GM15510 (cell line): Measurements from ENCODE around the gene INPP5E.

Source experiments
- POLR2A ChIP-seq: IDR thresholded peaks from 3 replicates; pipeline ENCODE4 v1.6.1; 2011; ENCODE audit warnings: borderline replicate concordance; ENCODE audit not compliant: insufficient read length; ENCODE audit errors: extremely low read depth

INPP5E gene

DNA sequence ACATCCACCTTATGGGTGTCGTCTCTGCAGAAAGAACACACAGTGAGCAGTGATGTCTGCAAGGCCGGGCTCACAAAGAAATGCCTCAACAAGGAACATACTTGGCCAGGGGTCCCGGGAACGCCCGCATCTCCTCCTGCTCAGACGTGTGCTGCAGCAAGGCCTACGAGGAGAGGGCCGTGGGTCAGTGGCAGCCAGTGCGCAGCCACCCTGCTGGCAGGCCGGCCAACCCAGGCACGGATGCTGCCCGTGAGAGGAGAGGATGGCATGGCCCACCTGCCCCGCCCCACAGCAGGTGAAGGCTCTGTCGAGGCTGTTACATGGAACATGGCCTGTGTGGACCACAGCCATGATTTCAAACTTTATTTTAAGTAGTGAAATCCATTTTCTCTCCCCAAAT, 23.9 kb upstream of the INPP5E start:
- TF ChIP-seq POLR2A = no peak

DNA sequence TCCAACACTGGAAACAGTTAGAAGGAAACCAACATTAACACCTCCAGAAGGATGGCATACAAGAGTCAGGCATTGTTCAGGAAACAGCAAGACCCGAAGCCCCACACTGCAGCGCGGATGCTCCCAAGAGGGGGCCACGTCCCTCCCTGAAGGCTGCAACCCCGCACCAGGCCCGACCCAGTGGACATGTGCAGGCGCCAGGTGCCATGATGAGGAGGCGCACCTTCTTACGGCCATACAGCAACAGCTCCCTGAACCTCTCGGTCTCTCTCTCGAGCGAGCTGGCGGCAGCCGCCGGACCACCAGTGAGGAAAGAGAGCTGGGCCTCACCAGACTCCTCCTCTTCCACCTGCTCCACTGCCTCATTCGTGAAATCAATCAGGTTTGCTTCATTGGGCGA, 23.0 kb upstream of the INPP5E start:
- no peak for TF ChIP-seq POLR2A

DNA sequence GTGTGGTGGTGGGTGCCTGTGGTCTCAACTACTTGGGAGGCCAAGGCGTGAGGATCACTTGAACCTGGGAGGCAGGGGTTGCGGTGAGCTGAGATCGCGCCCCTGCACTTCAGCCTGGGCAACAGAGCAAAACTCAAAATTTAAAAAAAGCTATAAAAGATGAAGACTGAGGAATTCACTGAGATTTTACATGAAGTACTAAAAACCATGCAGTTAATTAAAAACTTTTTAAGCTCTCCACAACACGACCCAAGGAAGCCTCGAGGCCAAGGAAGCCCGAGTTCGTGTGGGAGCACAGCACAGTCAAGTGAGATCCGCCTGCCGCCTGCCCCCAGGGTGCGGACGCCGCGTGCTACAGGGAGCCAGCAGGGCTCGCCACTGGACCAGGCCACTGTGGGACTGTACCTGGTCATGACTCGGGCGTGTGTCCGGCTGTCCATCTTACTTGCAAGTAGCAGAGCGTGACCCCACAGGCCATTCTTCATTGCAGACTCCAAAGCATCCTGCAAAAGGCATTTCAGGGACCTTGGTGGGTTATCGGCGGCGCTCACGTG, 21.2 kb upstream of the INPP5E start:
- TF ChIP-seq POLR2A = no peak

DNA sequence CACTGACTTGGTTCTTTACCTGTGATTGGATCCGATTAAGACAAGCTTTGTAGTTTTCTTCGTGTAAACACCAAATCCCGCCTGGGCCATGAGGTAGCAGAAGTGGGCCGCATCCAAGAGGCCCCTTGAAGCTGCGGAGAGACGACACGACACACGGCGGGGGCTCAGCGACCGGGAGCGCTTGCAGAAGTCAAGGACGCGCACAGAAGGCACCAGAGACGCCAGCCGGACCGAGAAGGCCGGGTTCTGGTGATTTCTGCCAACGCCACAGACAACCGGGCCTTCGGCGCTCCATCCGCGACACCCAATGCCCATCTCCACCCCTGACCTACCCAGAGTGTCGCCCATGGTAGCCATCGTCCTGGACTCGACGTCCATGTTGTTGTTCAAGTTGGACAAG, 19.8 kb upstream of the INPP5E start:
- no peak for TF ChIP-seq POLR2A

DNA sequence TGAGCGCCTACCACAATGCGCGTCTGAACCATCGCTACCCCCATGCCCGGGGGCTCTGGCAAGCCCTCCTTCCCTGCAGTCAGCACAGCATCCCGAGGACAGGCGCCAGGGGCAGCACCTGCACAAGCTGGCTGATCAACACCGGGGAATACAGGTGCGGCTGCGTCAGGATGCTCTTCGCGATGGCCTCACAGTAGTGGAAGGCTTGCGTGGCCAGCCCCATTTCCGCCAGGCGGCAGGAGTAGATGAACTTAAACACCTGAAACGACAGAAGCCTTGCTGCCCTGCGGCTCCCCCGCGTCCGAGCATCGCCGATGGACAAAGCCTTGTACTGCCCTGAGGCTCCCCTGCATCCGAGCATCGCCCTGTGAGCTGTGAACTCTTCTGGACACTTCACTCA, 17.7 kb upstream of the INPP5E start:
- TF ChIP-seq POLR2A = no peak

DNA sequence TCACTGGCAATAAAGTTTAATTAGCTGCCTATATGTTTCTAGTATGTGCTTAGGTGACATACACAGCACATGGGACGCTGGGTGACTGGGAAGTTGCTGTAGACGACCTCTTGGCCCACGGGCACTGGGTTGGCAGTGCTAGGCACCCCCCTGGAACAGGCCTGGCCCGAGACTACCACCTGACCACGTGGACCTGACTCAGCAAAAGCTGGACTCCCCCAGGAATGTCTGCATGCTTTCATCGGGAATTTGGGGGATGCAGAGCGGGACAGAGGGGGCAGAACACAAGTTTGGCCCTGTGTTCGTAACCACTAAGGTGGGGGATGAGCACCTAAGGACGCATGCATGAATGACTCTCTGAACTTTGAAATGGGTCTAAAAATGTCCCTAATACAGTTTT, 16.6 kb upstream of the INPP5E start:
- no peak for TF ChIP-seq POLR2A

DNA sequence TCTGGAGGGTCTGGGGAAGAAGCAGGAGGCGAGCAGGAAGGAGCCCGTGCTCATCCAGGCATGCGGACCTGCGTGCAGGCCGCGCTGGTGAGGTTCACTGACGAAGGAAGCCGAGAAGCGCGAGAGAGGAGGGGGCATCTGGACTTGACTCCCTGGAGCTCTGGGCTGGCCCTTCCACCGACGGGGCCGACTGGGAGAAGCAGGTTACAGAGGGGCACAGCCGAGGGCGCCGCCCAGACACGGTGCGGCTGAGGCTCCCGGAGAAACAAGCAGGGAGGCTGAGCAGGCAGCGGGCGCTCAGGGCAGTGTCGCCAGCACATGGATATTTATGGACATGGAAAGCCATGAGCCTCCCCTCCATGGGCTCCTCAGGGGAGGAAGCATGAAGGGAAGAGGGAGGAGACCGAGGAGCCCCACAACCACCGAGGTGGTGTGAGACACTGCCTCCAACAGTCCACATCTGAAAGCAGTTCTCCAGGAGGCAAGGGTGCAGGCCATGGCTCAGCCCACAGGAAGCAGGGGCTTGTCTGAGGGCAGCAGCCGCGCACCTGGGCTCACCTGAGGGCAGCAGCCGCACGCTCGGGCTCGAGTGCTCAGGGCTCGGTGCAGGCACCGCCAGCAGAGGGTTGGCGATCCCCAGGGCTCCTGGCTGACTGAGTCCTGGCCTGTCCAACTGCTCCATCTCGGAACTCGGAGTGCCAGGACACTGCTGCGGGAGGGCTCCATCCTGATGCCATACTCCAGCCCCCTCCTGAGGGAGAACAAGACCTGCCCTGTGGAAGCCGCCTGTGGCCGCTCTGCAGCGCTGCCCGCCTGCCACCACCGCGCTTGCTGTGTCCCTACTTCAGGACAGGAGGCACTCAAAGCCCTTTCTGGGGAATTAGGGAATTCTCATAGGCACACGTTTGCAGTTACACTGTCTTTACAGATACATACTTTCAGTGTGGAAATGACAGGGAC, 15.7 kb upstream of the INPP5E start:
- TF ChIP-seq POLR2A = no peak

DNA sequence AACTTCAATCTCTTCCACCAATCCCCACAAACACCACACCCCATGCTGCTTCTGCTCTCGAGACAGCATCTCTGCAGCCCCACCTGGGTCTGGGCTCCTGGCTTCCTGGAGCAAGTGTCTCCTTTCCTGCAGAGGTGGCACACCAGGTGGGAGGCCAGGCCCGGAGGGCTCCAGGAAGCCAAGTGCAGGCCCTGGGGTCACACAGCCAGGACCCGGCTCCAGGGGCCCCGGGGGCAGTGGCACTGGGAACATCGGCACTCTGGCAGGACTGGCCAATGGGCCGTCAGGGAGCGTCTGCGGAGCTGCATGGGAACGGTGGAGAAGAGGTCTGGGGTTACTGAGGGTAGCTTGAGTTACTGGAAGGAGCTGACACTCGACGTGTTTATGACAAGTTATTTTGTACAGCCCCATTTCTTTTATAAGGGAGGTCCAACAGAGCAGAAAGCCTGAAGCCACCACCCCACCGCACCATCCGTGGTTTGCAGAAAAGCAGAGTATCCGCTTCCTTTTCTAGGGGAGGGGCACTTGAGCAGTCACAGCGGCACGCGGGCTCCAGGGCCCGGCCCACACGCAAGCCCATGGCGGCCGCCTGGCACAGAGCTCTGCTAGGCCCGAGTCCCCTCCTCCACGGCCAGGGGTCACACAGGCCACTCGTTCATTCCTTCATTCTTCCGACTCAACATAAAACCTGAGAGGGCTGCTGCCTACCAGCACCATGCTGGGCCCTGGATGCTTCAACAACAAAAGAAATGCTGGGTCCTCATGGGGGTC, 14.6 kb upstream of the INPP5E start:
- TF ChIP-seq POLR2A = no peak

DNA sequence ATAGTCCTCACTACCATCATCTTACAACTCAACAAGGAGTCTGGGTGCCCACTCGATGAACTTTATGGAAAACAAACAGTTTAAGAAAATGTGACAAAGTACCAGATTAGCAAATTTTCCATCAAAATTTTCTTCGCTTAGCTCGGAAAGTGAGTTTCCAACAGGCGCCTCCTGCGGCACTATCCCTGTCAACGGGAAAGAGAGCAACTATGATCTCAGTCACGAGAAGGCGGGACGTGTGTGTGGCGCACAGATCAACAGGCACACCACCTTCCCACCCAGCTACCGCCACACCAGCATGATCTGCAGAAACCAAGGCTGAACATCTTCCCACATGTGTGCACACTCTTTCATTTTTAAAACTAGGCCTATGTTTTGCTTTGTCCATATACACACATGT, 13.7 kb upstream of the INPP5E start:
- TF ChIP-seq POLR2A = no peak

DNA sequence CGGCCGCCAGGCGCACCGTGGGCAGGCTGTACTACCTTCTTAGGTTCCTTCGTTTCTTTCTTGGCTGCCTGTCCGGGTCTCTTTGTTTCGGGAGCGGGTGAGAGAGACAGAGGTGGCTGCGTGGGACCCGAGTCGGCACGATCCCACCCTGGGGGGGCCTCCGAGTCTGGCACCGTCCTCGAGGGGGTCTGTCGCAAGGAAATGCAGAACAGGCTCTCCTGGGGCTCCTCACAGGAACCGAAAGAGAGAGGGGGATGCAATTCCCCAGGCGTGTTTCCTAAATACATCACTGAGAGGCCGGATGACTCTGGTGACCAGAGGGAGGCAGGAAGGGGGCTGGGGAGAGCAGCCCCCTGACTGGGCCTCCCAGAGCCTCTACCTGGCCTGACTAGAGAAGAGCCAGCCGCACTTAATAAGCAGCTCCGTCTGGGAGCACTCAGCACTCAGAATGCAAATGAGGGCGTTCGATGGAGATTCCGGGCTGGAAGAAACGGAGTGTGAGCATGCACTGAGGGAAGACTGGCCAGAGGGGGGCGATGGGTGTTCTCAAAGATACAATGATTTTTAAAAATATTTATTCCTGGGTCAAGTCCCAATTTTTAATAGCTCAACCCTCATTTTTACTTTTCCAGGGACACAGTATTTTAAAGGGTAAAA, 11.7 kb upstream of the INPP5E start:
- no peak for TF ChIP-seq POLR2A

DNA sequence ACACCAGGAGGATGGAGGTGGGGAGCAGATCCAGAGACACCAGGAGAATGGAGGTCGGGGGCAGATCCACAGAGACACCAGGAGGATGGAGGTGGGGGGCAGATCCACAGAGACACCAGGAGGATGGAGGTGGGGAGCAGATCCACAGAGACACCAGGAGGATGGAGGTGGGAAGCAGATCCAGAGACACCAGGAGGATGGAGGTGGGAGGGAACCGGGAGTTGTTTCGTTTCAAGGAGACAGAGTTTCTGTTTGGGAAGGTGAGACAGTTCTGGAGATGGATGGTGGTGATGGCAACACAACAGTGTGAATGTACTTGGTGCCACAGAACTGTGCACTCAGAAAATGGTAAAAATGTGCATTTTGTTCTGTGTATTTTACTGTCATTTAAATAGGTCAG, 9.0 kb upstream of the INPP5E start:
- TF ChIP-seq POLR2A = no peak

DNA sequence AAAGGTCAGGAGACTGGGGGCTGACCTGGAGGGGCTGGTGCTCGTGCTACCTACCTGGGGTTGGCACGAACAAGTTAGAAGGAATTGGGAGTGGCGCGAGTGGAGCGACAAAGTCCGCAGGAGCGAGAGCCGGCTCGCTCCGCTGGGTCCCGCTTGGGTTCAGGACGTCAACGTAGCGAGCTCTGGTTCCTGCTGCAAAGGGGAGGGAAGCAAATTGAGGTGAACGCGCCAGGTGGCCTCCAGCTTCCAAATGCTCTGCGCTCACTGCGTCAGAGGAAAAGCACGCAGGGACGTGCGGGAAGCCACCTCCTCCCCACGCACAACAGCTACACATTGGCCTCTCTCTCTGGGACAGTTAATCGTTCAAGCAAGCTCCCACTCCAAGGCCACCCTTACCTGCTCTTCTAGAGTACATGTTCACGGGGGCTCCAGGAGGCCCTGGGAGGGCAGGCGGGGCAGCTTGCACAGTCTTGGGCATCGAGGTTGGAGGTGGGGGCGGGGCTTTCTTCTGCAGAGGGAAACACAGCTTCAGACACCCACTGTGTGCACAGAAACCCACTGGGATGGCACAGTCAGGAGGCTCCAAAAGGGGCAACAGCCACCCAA, 7.6 kb upstream of the INPP5E start:
- TF ChIP-seq POLR2A = no peak

DNA sequence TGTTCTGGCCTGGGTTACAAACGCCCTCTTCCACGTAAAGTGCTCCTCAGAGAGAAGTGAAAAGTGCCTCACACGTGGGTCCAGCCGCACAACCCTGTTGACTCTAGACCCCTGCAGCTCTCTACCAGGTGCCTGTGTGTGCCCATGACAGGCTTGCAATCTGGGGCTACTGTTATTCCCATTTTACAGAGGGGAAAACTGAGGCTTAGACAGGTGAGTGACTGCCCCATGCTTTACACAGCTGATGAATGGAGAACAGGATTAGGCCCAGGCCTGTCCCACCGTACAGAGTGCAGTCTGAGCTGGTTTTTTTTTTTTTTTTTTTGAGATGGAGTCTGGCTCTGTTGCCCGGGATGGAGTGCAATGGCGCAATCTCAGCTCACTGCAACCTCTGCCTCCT, 6.2 kb upstream of the INPP5E start:
- TF ChIP-seq POLR2A = no peak

DNA sequence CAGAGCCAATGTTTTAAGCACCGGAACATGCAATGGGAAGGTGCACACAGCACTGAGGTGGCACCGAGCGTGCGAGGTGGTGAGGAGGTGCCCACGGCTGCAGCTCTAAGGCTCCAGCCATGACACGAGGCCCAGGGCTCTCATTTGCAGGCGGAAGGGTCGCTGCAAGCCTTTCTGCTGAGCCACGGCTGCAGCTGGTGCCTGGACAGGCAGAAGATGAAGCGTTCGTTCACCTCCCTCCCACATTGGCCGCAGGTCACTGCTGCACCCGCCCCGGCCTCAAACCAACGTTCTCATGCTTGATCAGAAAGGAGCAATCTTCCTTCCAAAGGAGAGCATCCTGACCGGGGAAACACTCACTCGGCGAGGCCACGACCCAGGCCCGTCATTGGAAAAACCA, 4.5 kb upstream of the INPP5E start:
- TF ChIP-seq POLR2A = no peak
